ENCODE measurements around the gene RAB3D.
A peak's percentile ranks its signal among the peaks of the same experiment; 100 is the strongest.

GRCh38 chr19:11374433-11375142, 35.1 kb upstream of the RAB3D start, which contains the start of gene SWSAP1:
- TF ChIP-seq CTCF (tag by site-specific recombination; IDR thresholded peaks at IDR 0.05) (no peak), YY1 (tag by site-specific recombination; IDR thresholded peaks at IDR 0.05) (peak; percentile 82), KLF8 (tag by site-specific recombination; IDR thresholded peaks at IDR 0.05) (peak; percentile 82; the same call in 1 of the 2 replicates), TSHZ1 (tag by site-specific recombination; IDR thresholded peaks at IDR 0.05; ENCODE audit: borderline replicate concordance) (no peak)
